Measurements from ENCODE around the gene STX8.
A peak's percentile ranks its signal among the peaks of the same experiment; 100 is the strongest.
"Not testable (repeated sequence)": the region's sequence is repeated elsewhere in the genome, so short reads cannot be mapped to it uniquely, and the experiment has no call there.

Gene STX8

GRCh38 chr17:9386401-9386800 lies 189.2 kb downstream of the STX8 start:
- no peak for DNase-seq (ENCODE audit: low spot score)

- no peak for DNase-seq (ENCODE audit: low spot score)
These were observed 191.8 kb downstream of the STX8 start for GRCh38 chr17:9383826-9384225.

GRCh38 chr17:9382626-9383025 lies 193.0 kb downstream of the STX8 start:
- no peak for DNase-seq (ENCODE audit: low spot score)

- DNase-seq (ENCODE audit: low spot score) = no peak
These were observed 194.6 kb downstream of the STX8 start for GRCh38 chr17:9381068-9381467.

DNA sequence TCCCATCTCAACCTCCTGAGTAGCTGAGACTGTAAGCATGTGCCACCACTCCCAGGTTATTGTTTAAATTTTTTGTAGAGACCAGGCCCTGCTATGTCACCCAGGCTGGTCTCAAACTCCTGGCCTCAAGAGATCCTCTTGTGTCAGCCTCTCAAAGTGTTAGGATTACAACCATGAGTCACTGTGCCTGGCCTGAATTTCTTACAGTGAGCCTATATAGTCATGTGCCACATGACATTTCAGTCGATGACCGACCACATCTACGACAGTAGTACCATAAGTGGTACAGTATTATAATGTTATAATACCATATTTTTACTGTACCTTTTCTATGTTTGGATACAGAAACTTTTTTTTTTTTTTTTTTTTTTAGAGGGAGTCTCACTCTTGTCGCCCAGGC lies 195.3 kb downstream of the STX8 start:
- DNase-seq (ENCODE audit: low spot score) = no peak

DNA sequence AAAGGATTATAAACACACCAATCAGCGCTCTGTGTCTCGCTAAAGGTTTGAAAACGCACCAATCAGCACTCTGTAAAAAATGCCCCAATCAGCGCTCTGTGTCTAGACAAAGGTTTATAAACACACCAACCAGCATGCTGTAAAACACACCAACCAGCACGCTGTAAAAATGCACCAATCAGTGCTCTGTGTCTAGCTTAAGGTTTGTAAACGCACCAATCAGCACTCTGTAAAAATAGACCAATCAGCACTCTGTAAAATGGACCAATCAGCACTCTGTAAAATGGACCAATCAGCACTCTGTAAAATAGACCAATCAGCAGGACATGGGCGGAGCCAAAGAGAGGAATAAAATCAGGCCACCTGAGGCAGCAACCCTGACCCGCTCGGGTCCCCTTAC lies 199.4 kb downstream of the STX8 start:
- not testable (repeated sequence) for DNase-seq (ENCODE audit: low spot score)

DNA sequence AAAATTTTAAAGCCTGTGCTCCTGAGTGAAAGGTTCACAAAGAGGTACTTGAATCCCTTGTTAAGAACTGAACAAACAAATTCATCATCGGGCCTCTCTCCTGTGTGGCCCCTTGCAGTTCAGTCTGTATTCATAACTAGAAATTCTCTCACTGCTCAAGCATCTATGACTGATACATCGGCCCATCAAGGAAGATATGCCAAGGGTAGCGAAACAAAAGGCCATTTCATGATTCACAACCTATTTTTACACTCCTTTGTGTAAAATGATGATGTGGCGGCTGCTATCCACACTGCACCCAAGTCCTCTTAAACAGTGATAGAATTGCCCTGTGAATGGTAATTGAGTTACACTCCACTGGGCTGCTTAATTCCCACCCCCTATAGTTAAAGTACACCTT lies 204.6 kb downstream of the STX8 start:
- DNase-seq (ENCODE audit: low spot score) = no peak

GRCh38 chr17:9370467-9370866 lies 205.2 kb downstream of the STX8 start:
- no peak for DNase-seq (ENCODE audit: low spot score)

- DNase-seq (ENCODE audit: low spot score) = no peak
These were observed 207.0 kb downstream of the STX8 start for GRCh38 chr17:9368631-9369030.

DNA sequence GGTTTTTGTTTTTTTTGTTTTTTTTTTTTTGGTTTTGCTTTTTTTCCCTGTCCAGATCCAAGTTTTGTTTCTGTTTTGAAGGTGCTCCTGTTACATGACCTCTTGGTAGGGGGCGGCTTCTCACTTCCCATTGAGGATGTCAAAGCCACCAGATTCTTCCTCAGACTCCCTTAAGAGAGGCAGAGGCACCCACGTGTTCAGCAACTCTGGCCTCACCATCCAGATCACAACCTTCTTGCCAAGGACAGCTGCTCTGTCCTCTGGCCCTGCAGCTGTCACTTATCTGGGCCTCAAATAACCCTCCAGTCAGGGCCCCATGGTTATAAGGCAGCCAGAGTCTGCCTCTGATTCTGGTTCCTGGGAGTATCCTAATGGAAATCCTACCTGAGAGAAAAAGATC lies 208.5 kb downstream of the STX8 start:
- no peak for DNase-seq (ENCODE audit: low spot score)

- DNase-seq (ENCODE audit: low spot score) = no peak
These were observed 210.7 kb downstream of the STX8 start for GRCh38 chr17:9364837-9365430.

DNA sequence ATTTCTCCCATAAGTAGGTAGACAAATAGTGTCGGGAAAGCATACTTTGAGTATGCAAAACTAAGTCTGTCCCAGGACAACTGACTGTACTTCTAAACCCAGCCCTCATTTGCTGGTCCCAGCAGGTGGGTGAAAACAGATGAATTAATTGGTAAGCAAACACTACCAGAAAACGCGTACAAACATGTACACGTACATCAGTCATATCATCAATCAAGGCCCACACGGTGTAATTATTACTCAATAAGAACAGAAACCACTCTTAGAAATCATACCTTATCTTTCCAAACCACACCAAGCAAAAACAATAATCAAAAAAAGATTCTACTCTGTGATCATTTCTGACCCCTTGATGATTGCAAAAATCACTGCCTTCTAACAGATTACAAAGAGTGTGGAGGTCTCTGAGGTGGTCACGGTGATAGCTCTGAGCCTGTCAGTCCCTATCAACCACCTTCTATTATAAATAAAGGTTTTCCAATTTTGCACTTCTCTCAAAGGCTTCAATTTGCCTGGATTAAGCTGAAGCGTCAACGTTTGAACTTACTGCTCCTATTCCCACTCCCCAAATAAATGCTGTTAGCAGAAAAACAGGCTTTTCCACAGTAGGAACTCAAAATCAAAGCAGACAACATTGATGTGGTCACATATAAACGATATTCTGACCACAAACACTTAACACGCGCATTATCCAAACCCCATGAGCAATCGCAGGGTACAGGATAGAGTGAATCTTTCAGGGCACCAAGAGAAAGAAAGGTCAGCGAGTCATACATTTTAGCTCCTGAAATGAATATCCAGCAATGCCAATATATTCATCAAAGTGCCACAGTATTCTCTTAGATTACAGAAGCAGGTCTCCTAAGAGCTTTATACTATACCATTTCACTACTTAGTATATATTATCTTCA lies 211.9 kb downstream of the STX8 start:
- DNase-seq (ENCODE audit: low spot score) = no peak

GRCh38 chr17:9361188-9361955 lies 214.2 kb downstream of the STX8 start:
- DNase-seq (ENCODE audit: low spot score) = no peak

GRCh38 chr17:9360677-9361081 lies 214.9 kb downstream of the STX8 start:
- no peak for DNase-seq (ENCODE audit: low spot score)

- peak; percentile 36 for DNase-seq (ENCODE audit: low spot score)
These were observed 219.1 kb downstream of the STX8 start for GRCh38 chr17:9356488-9356911.

- no peak for DNase-seq (ENCODE audit: low spot score)
These were observed 219.8 kb downstream of the STX8 start for GRCh38 chr17:9355846-9356245.

GRCh38 chr17:9355231-9355630 lies 220.4 kb downstream of the STX8 start:
- not testable (repeated sequence) for DNase-seq (ENCODE audit: low spot score)

DNA sequence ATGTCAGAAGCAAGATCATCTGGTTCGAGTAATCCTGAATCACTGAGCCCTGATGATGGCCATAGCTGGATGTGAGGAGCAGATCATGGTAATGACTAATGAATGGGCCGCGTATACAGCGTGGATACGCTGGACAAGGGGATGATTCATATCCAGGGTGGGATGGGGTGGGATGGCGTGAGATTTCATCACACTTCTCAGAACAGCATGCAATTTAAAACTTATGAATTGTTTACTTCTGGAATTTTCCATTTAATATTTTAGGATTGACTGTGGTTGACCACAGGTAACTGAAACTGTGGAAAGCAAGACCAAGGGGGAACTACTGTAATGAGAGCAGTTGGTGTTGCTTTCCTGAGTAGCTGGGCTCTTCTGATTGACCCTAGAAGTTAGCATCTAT lies 225.5 kb downstream of the STX8 start:
- no peak for DNase-seq (ENCODE audit: low spot score)

GRCh38 chr17:9346296-9346926 lies 229.2 kb downstream of the STX8 start:
- no peak for DNase-seq (ENCODE audit: low spot score)

DNA sequence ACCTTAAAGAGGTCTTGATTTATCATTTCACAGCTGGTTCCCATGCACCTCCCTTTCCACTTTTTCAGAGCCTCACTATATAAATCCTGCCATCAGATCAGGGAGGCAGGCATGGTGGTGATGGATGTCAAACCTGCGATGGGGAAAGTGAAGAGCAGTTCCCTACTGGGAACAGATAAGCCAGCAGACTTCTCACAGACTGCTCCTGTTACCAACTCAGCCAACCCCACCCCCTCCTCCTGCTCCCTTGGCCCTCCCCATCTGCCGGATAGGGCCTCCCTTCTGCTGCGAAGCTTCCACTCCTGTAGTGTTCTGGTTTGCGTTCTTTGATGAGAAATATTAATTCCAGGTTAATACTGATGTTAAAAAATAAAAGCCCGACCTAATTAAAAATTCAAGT lies 232.1 kb downstream of the STX8 start:
- no peak for DNase-seq (ENCODE audit: low spot score)

DNA sequence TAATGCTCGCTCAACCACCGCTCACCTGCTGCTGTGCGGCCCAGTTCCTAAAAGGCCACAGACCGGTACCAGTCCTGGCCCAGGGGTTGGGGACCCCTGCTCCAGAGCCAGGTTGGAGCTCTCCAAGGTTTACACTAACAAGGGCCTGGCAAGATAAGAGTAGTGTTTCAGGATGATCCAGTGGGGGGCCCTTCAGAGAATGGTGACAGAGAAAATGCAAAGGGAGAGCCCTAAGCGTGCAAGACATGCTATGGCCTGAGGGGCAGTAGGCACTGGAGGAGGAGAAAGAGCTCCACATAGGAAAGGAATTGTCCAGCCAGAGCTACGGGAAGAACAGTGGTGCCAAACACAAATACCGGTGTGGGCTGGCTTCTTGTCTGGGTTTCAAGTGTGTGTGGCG lies 233.4 kb downstream of the STX8 start:
- no peak for DNase-seq (ENCODE audit: low spot score)

- DNase-seq (ENCODE audit: low spot score) = no peak
These were observed 235.7 kb downstream of the STX8 start for GRCh38 chr17:9339958-9340357.
